H9 (cell line): Measurements from ENCODE around the gene OSBP2. TPM values are rescaled to one million over a fixed set of nuclear protein-coding genes. Genes with fewer than 3 reads are reported as not detected.

Experiments
- DNase-seq: peaks from one replicate; pipeline ENCODE4 v3.0.0-alpha.2; 2017
- H2AFZ ChIP-seq: one replicate; pipeline ENCODE4 v1.6.1; 2013; ENCODE audit warnings: mild to moderate bottlenecking, low read length, control low read depth, moderate library complexity
- H2AK5ac ChIP-seq: 2 replicates; pipeline ENCODE4 v1.6.1; 2013; ENCODE audit warnings: low read length, control low read depth, mixed read lengths; ENCODE audit not compliant: insufficient read length
- H2BK120ac ChIP-seq: one replicate; pipeline ENCODE4 v1.6.1; 2013; ENCODE audit warnings: low read depth, mild to moderate bottlenecking, low read length, control low read depth, inconsistent platforms; ENCODE audit not compliant: poor library complexity, severe bottlenecking
- H2BK12ac ChIP-seq: 2 replicates; pipeline ENCODE4 v1.6.1; 2013; ENCODE audit warnings: low read length, control low read depth, mixed read lengths, low read depth; ENCODE audit not compliant: insufficient read length
- H2BK15ac ChIP-seq: 2 replicates; pipeline ENCODE4 v1.6.1; 2013; ENCODE audit warnings: low read depth, low read length, control low read depth
- H2BK20ac ChIP-seq: one replicate; pipeline ENCODE4 v1.6.1; 2013; ENCODE audit warnings: low read depth, mild to moderate bottlenecking, low read length, control low read depth, inconsistent platforms; ENCODE audit not compliant: poor library complexity, severe bottlenecking
- H2BK5ac ChIP-seq: 2 replicates; pipeline ENCODE4 v1.6.1; 2013; ENCODE audit warnings: low read length, control low read depth, mixed read lengths; ENCODE audit not compliant: insufficient read length
- H3K14ac ChIP-seq: 2 replicates; pipeline ENCODE4 v1.6.1; 2013; ENCODE audit warnings: low read length, control low read depth; ENCODE audit not compliant: insufficient read depth
- H3K18ac ChIP-seq: 2 replicates; pipeline ENCODE4 v1.6.1; 2013; ENCODE audit warnings: low read depth, mild to moderate bottlenecking, mixed read lengths, low read length, control low read depth; ENCODE audit not compliant: insufficient read length
- H3K23ac ChIP-seq: 2 replicates; pipeline ENCODE4 v1.6.1; 2013; ENCODE audit warnings: low read length, control low read depth, mixed read lengths, low read depth; ENCODE audit not compliant: insufficient read length
- H3K23me2 ChIP-seq: 2 replicates; pipeline ENCODE4 v1.6.1; 2013; ENCODE audit warnings: low read depth, mild to moderate bottlenecking, mixed read lengths, low read length, control low read depth; ENCODE audit not compliant: insufficient read length, poor library complexity, severe bottlenecking
- H3K27ac ChIP-seq: 2 replicates; pipeline ENCODE4 v1.5.1; 2013; ENCODE audit warnings: low read length, control low read depth, mixed read lengths, low read depth; ENCODE audit not compliant: insufficient read length
- H3K27me3 ChIP-seq: 2 replicates; pipeline ENCODE4 v1.6.1; 2013; ENCODE audit warnings: low read length, control low read depth, inconsistent platforms; ENCODE audit not compliant: insufficient read depth
- H3K4ac ChIP-seq: 2 replicates; pipeline ENCODE4 v1.6.1; 2013; ENCODE audit warnings: low read depth, mild to moderate bottlenecking, control low read depth, inconsistent platforms, low read length, moderate library complexity
- H3K4me1 ChIP-seq: 2 replicates; pipeline ENCODE4 v1.6.1; 2013; ENCODE audit warnings: low read length, control low read depth, inconsistent platforms; ENCODE audit not compliant: insufficient read depth
- H3K4me2 ChIP-seq: 2 replicates; pipeline ENCODE4 v1.6.1; 2013; ENCODE audit warnings: low read length, control low read depth, mixed read lengths; ENCODE audit not compliant: insufficient read length, insufficient read depth
- H3K56ac ChIP-seq: 2 replicates; pipeline ENCODE4 v1.6.1; 2013; ENCODE audit warnings: low read depth, mild to moderate bottlenecking, mixed read lengths, low read length, control low read depth; ENCODE audit not compliant: insufficient read length
- H3K79me1 ChIP-seq: 2 replicates; pipeline ENCODE4 v1.6.1; 2013; ENCODE audit warnings: low read depth, mild to moderate bottlenecking, moderate library complexity, low read length, control low read depth, inconsistent platforms; ENCODE audit not compliant: insufficient read depth, poor library complexity, severe bottlenecking
- H3K79me2 ChIP-seq: 2 replicates; pipeline ENCODE4 v1.6.1; 2013; ENCODE audit warnings: low read length, control low read depth, inconsistent platforms; ENCODE audit not compliant: insufficient read depth
- H3K9ac ChIP-seq: 2 replicates; pipeline ENCODE4 v1.6.1; 2013; ENCODE audit warnings: low read length, control low read depth, mixed read lengths; ENCODE audit not compliant: insufficient read length; ENCODE audit errors: extremely low read depth
- H3K9me3 ChIP-seq: one replicate; pipeline ENCODE4 v1.6.1; 2013; ENCODE audit warnings: low read depth, low read length, inconsistent platforms; ENCODE audit not compliant: control insufficient read depth
- H3T11ph ChIP-seq: one replicate; pipeline ENCODE4 v1.6.1; 2013; ENCODE audit warnings: mild to moderate bottlenecking, low read length, control low read depth, inconsistent platforms
- H4K20me1 ChIP-seq: one replicate; pipeline ENCODE4 v1.6.1; 2013; ENCODE audit not compliant: control insufficient read depth, insufficient read length, insufficient read depth
- H4K5ac ChIP-seq: 2 replicates; pipeline ENCODE4 v1.6.1; 2013; ENCODE audit warnings: low read depth, mild to moderate bottlenecking, mixed read lengths, low read length, control low read depth; ENCODE audit not compliant: insufficient read length
- H4K8ac ChIP-seq: replicated peaks from 2 replicates; pipeline ENCODE4 v1.6.1; 2013; ENCODE audit warnings: low read length, control low read depth, mixed read lengths, low read depth; ENCODE audit not compliant: insufficient read length
- H4K91ac ChIP-seq: 2 replicates; pipeline ENCODE4 v1.6.1; 2013; ENCODE audit warnings: low read depth, mild to moderate bottlenecking, moderate library complexity, mixed read lengths, low read length, control low read depth; ENCODE audit not compliant: insufficient read length
- H3K27ac Mint-ChIP-seq, 3 experiments: 2 replicates in 2 of 3; 3 replicates in 1 of 3; pipeline ENCODE4 v1.8.0; 2020 to 2021; ENCODE audit warnings: mixed read lengths in 3 of 3, mild to moderate bottlenecking in 1 of 3, moderate library complexity in 1 of 3
- H3K27me3 Mint-ChIP-seq: 2 replicates; pipeline ENCODE4 v1.8.0; 2021; ENCODE audit warnings: low read depth, mild to moderate bottlenecking, moderate library complexity, mixed read lengths
- H3K36me3 Mint-ChIP-seq, 3 experiments: 2 replicates in 2 of 3; 3 replicates in 1 of 3; pipeline ENCODE4 v1.8.0; 2020 to 2021; ENCODE audit warnings: low read depth in 3 of 3, mixed read lengths in 3 of 3; ENCODE audit not compliant: insufficient read depth in 1 of 3
- H3K4me1 Mint-ChIP-seq, 2 experiments: 2 replicates each; pipeline ENCODE4 v1.8.0; 2020; ENCODE audit warnings: mixed read lengths in 2 of 2
- H3K4me3 Mint-ChIP-seq, 2 experiments: 2 replicates in 1 of 2; 3 replicates in 1 of 2; pipeline ENCODE4 v1.8.0; 2020 to 2021; ENCODE audit warnings: mild to moderate bottlenecking in 2 of 2, mixed read lengths in 2 of 2, moderate library complexity in 1 of 2
- H3K9me3 Mint-ChIP-seq, 2 experiments: 2 replicates in 1 of 2; 3 replicates in 1 of 2; pipeline ENCODE4 v1.8.0; 2020; ENCODE audit warnings: mild to moderate bottlenecking in 2 of 2, mixed read lengths in 2 of 2, moderate library complexity in 1 of 2
- CTCF ChIP-seq: fragments of 200-600 bp; sonication (generic); conservative IDR thresholded peaks from 3 replicates; pipeline ENCODE4 v1.8.0; 2021; ENCODE audit warnings: antibody characterized with exemption, mild to moderate bottlenecking
- WGBS: extraction: QIAGEN DNeasy Blood & Tissue Kit; methylation state at CpG from one replicate; pipeline ENCODE4 v1.1.7; 2013; ENCODE audit warnings: missing lambda C conversion rate, low lambda C conversion rate, mixed read lengths; ENCODE audit not compliant: insufficient read length; ENCODE audit errors: extremely low coverage; 5-methylcytosine and 5-hydroxymethylcytosine counted together
- total RNA-seq: library from RNA; stranded (reverse); gene quantifications from 2 replicates; pipeline ENCODE4 v1.2.1, GENCODE V29; 2021

Gene OSBP2
- total RNA-seq, 1 experiment from 2014 or later = 3.4 TPM

DNA sequence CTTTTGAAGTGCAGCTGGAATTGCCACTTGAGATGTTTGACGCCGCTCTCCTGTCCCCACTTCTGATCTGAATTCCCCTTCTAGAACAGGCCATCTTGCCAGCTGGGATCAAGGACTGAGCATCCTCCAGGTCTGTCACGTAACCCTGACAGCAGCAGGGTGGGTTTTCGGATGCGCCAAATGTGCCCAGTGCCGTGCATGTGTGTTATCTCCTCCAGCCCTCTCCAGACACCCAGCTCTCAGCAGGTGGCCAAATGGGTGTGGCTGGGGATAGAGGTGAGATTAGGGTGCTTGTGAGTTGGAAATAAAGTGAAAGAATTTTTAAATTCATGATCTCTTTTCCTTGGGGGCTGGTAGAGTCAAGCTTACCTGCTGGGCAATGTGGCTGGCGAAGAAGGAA lies 3.3 kb downstream of the OSBP2 start:
- DNase-seq = no peak
- TF ChIP-seq CTCF = no peak
- Mint-ChIP-seq H3K4me1 (peaks cover 14% of the 10 kb centered on the region in 2 experiments), H3K27me3 (peaks cover 30% of the 10 kb centered on the region), H3K9me3 (no peaks in the 10 kb centered on the region), H3K36me3 (no peaks in the 10 kb centered on the region; a peak in 1 of 7 replicates), H3K4me3 (no peak overlapping the region; a peak in 1 of 5 replicates), H3K27ac (no peak overlapping the region)
- H3T11ph ChIP-seq = no peak overlapping the region
- no peak overlapping the region for H3K27ac ChIP-seq
- H4K5ac ChIP-seq = no peak overlapping the region
- no peak overlapping the region for H2BK5ac ChIP-seq
- H3K23ac ChIP-seq = no peak overlapping the region
- H3K56ac ChIP-seq = no peak overlapping the region
- no peaks in the 10 kb centered on the region for H4K20me1 ChIP-seq
- H2BK12ac ChIP-seq = no peak overlapping the region
- H4K8ac ChIP-seq = no peak overlapping the region
- no peak overlapping the region for H2BK20ac ChIP-seq
- H3K9me3 ChIP-seq = no peaks in the 10 kb centered on the region
- H3K14ac ChIP-seq = no peak overlapping the region
- H3K23me2 ChIP-seq = peaks cover 6% of the 10 kb centered on the region
- no peak overlapping the region for H3K9ac ChIP-seq
- WGBS = no CpG with 5 or more reads among the region's 7 CpGs
- H3K4ac ChIP-seq = no peak overlapping the region
- no peak overlapping the region for H2AFZ ChIP-seq
- no peak overlapping the region for H2BK120ac ChIP-seq
- H2AK5ac ChIP-seq = no peak overlapping the region
- no peak overlapping the region for H3K18ac ChIP-seq
- no peak overlapping the region for H3K4me2 ChIP-seq
- H4K91ac ChIP-seq = no peak overlapping the region
- no peaks in the 10 kb centered on the region for H3K79me2 ChIP-seq
- H2BK15ac ChIP-seq = no peak overlapping the region
- H3K4me1 ChIP-seq = no peaks in the 10 kb centered on the region; the same call in 1 of the 2 replicates
- H3K79me1 ChIP-seq = no peaks in the 10 kb centered on the region
- peaks cover 9% of the 10 kb centered on the region; the same call in 1 of the 2 replicates for H3K27me3 ChIP-seq
